Measurements from ENCODE around the gene TTC1.
"Not testable (repeated sequence)": the region's sequence is repeated elsewhere in the genome, so short reads cannot be mapped to it uniquely, and the experiment has no call there.

The TTC1 gene

GRCh38 chr5:160008877-160009590, at the start of gene TTC1:
Gene TTC1, plus strand, starts transcription at chr5:160009139. Its CDS starts 1,390 bp downstream, at chr5:160010529.
- DNase-seq (ENCODE audit: low spot score): peak; percentile 100

- DNase-seq (ENCODE audit: low spot score): no peak
These were observed 47.5 kb upstream of the TTC1 start for GRCh38 chr5:159961176-159962160.

- no peak for DNase-seq (ENCODE audit: low spot score)
These were observed 46.7 kb upstream of the TTC1 start for GRCh38 chr5:159962214-159962613.

- DNase-seq (ENCODE audit: low spot score): no peak
These were observed 45.0 kb upstream of the TTC1 start for GRCh38 chr5:159963935-159964334.

GRCh38 chr5:159965031-159965837, 43.7 kb upstream of the TTC1 start:
- DNase-seq (ENCODE audit: low spot score): peak; percentile 59

- not testable (repeated sequence) for DNase-seq (ENCODE audit: low spot score)
These were observed 43.2 kb upstream of the TTC1 start for GRCh38 chr5:159965838-159966128.

- no peak for DNase-seq (ENCODE audit: low spot score)
These were observed 39.0 kb upstream of the TTC1 start for GRCh38 chr5:159969966-159970365.

GRCh38 chr5:159971038-159971437, 37.9 kb upstream of the TTC1 start:
- DNase-seq (ENCODE audit: low spot score): no peak

- DNase-seq (ENCODE audit: low spot score): no peak
These were observed 37.4 kb upstream of the TTC1 start for GRCh38 chr5:159971514-159971913.

- DNase-seq (ENCODE audit: low spot score): no peak
These were observed 36.9 kb upstream of the TTC1 start for GRCh38 chr5:159971931-159972461.

GRCh38 chr5:159972538-159973362, 36.2 kb upstream of the TTC1 start:
- no peak for DNase-seq (ENCODE audit: low spot score)

- DNase-seq (ENCODE audit: low spot score): no peak
These were observed 33.4 kb upstream of the TTC1 start for GRCh38 chr5:159975462-159976019.

GRCh38 chr5:159976921-159977320, 32.0 kb upstream of the TTC1 start:
- no peak for DNase-seq (ENCODE audit: low spot score)

GRCh38 chr5:159978358-159978757, 30.6 kb upstream of the TTC1 start:
- no peak for DNase-seq (ENCODE audit: low spot score)

- DNase-seq (ENCODE audit: low spot score): no peak
These were observed 26.3 kb upstream of the TTC1 start for GRCh38 chr5:159982421-159983173.

- DNase-seq (ENCODE audit: low spot score): peak; percentile 78
These were observed 21.8 kb upstream of the TTC1 start for GRCh38 chr5:159987031-159987674.

GRCh38 chr5:159990506-159990905, 18.4 kb upstream of the TTC1 start:
- peak; percentile 39 for DNase-seq (ENCODE audit: low spot score)

- DNase-seq (ENCODE audit: low spot score): no peak
These were observed 16.4 kb upstream of the TTC1 start for GRCh38 chr5:159992566-159992965.

- no peak for DNase-seq (ENCODE audit: low spot score)
These were observed 15.7 kb upstream of the TTC1 start for GRCh38 chr5:159993194-159993593.

- no peak for DNase-seq (ENCODE audit: low spot score)
These were observed 13.0 kb upstream of the TTC1 start for GRCh38 chr5:159995907-159996306.

Data from NAMALWA (cell line).